A673 (cell line): ENCODE measurements around the gene JAKMIP1.
A peak's percentile ranks its signal among the peaks of the same experiment; 100 is the strongest.

Source experiments
- CTCF ChIP-seq: fragments of 300-800, 200-600 bp; sonication (generic); conservative IDR thresholded peaks from 2 replicates; pipeline ENCODE4 v1.5.1; 2017; ENCODE audit warnings: low read depth, mild to moderate bottlenecking, antibody characterized with exemption, low read length, moderate library complexity, mixed read lengths
- EZH2 ChIP-seq: fragments of 200-600 bp; sonication (generic); IDR thresholded peaks from 2 replicates; pipeline ENCODE4 v1.6.1; 2017; ENCODE audit warnings: borderline replicate concordance, low read depth, mild to moderate bottlenecking, mixed read lengths, antibody characterized with exemption, low read length; ENCODE audit not compliant: poor library complexity, severe bottlenecking

DNA sequence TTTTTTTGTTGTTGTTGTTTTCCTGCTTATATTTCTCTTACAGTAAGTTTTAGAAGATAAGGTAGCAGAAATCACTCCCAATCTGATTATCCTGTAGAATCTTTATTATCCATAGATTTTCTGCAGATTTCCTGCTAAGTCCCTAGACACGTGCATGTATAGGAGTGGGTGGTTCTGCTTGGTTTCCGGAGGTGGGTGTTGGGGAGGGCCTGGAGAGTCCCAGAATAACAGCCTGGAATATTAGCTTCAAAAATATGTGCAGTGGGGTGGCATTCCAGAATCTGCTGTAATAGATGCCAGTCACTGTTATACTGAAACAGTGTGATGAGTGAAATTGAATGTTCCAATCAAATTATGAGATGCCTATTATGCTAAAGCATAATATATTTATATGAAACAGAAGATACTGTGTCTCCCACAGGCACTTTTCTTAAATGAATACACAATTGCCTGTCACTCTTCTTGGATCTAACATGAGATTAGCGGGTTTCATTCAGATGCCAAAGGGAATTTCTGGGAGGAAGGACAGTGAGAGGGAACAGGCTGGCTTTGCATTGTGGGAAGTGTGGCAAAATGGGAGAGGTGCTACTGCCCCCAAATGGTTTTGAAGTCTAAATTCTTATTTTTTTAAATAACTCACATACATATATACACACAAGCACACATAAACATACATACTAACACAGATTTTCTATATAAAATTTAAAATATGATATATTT is 219.8 kb downstream of the JAKMIP1 start:
- TF ChIP-seq CTCF (peak; percentile 53), EZH2 (no peak)
